Astrocyte (in vitro differentiated cells and primary cell): ENCODE data around the gene SLC25A21. TPM values are rescaled to one million over a fixed set of nuclear protein-coding genes. Genes with fewer than 3 reads are reported as not detected.

Source experiments
- DNase-seq: peaks from one replicate; pipeline ENCODE4 v3.0.0-alpha.2; 2010; ENCODE audit warnings: low read depth
- FAIRE-seq: peaks from 2 replicates; lab custom pipeline; 2011; peaks lifted over from hg19 to GRCh38; lab: Jason Lieb, UNC
- H2AFZ ChIP-seq: 2 replicates; pipeline ENCODE4 v1.6.0; 2012; ENCODE audit warnings: low read depth, low read length, inconsistent platforms
- H3K27ac ChIP-seq: 2 replicates; pipeline ENCODE4 v1.5.1; 2011; ENCODE audit warnings: low read depth, low read length, inconsistent platforms
- H3K27me3 ChIP-seq: 2 replicates; pipeline ENCODE4 v1.6.0; 2011; ENCODE audit warnings: low read length, inconsistent platforms; ENCODE audit not compliant: insufficient read depth
- H3K36me3 ChIP-seq: 2 replicates; pipeline ENCODE4 v1.5.1; 2011; ENCODE audit warnings: low read length, inconsistent platforms; ENCODE audit not compliant: insufficient read depth
- H3K4me1 ChIP-seq: 2 replicates; pipeline ENCODE4 v1.5.1; 2011; ENCODE audit warnings: low read length, inconsistent platforms; ENCODE audit not compliant: insufficient read depth
- H3K4me2 ChIP-seq: 2 replicates; pipeline ENCODE4 v1.6.0; 2012; ENCODE audit warnings: low read length, inconsistent platforms
- H3K4me3 ChIP-seq: 2 replicates; pipeline ENCODE4 v1.5.1; 2011; ENCODE audit warnings: low read depth, mild to moderate bottlenecking, low read length, inconsistent platforms; ENCODE audit not compliant: insufficient read depth
- H3K79me2 ChIP-seq: 2 replicates; pipeline ENCODE4 v1.6.0; 2012; ENCODE audit warnings: mild to moderate bottlenecking, low read length, inconsistent platforms; ENCODE audit not compliant: insufficient read depth
- H3K9ac ChIP-seq: 2 replicates; pipeline ENCODE4 v1.6.0; 2012; ENCODE audit warnings: mild to moderate bottlenecking, low read length, inconsistent platforms
- H3K9me3 ChIP-seq: 2 replicates; pipeline ENCODE4 v1.5.1; 2012; ENCODE audit warnings: low read depth, mild to moderate bottlenecking, low read length, inconsistent platforms; ENCODE audit not compliant: insufficient read depth
- H4K20me1 ChIP-seq: 2 replicates; pipeline ENCODE4 v1.6.0; 2012; ENCODE audit warnings: low read length, inconsistent platforms; ENCODE audit not compliant: insufficient read depth
- H3K27ac Mint-ChIP-seq: one replicate; pipeline ENCODE4 v1.8.0; 2021; ENCODE audit warnings: mild to moderate bottlenecking, mixed read lengths; ENCODE audit not compliant: unreplicated experiment
- H3K27me3 Mint-ChIP-seq: one replicate; pipeline ENCODE4 v1.8.0; 2021; ENCODE audit warnings: low read depth, mixed read lengths; ENCODE audit not compliant: unreplicated experiment
- H3K36me3 Mint-ChIP-seq: one replicate; pipeline ENCODE4 v1.8.0; 2021; ENCODE audit warnings: low read depth, mixed read lengths; ENCODE audit not compliant: unreplicated experiment
- H3K4me1 Mint-ChIP-seq: one replicate; pipeline ENCODE4 v1.8.0; 2021; ENCODE audit warnings: low read depth, mixed read lengths; ENCODE audit not compliant: unreplicated experiment
- H3K4me3 Mint-ChIP-seq: one replicate; pipeline ENCODE4 v1.8.0; 2021; ENCODE audit warnings: mild to moderate bottlenecking, moderate library complexity, mixed read lengths; ENCODE audit not compliant: unreplicated experiment
- H3K9me3 Mint-ChIP-seq: one replicate; pipeline ENCODE4 v1.8.0; 2021; ENCODE audit warnings: mild to moderate bottlenecking, mixed read lengths; ENCODE audit not compliant: unreplicated experiment
- CTCF ChIP-seq: IDR thresholded peaks from 2 replicates; pipeline ENCODE4 v1.5.1; 2011; ENCODE audit warnings: low read depth, mild to moderate bottlenecking, inconsistent platforms, low read length, moderate library complexity; ENCODE audit not compliant: insufficient read depth
- EZH2 ChIP-seq: IDR thresholded peaks from 2 replicates; pipeline ENCODE4 v1.6.1; 2012; ENCODE audit warnings: mild to moderate bottlenecking, low read length, inconsistent platforms; ENCODE audit not compliant: insufficient read depth
- total RNA-seq: library from RNA; stranded (reverse); gene quantifications from 2 replicates; pipeline ENCODE4 v1.2.1, GENCODE V29; 2021

SLC25A21 gene
- total RNA-seq, 1 donor from 2014 or later: 1.5 TPM

GRCh38 chr14:37122288-37122687 is 50.1 kb downstream of the SLC25A21 start:
- FAIRE-seq (peak; percentile 91), DNase-seq (peak; percentile 95)
- peak overlapping the region; percentile 88 for H3K27ac Mint-ChIP-seq
- H3K9me3 Mint-ChIP-seq: no peaks in the 10 kb centered on the region
- Histone ChIP-seq H3K27me3 (no peaks in the 10 kb centered on the region), H3K9me3 (no peaks in the 10 kb centered on the region), H3K79me2 (no peaks in the 10 kb centered on the region), H3K36me3 (no peaks in the 10 kb centered on the region), H3K4me1 (peaks cover 10% of the 10 kb centered on the region), H3K4me3 (no peak overlapping the region), H3K4me2 (peak overlapping the region; percentile 26), H4K20me1 (no peaks in the 10 kb centered on the region), H3K9ac (no peak overlapping the region), H2AFZ (no peak overlapping the region), H3K27ac (peak overlapping the region; percentile 11)
- no peak for TF ChIP-seq EZH2
- no peak for TF ChIP-seq CTCF
- no peaks in the 10 kb centered on the region for H3K27me3 Mint-ChIP-seq
- H3K4me3 Mint-ChIP-seq: no peak overlapping the region
- H3K36me3 Mint-ChIP-seq: no peaks in the 10 kb centered on the region
- peaks cover 19% of the 10 kb centered on the region for H3K4me1 Mint-ChIP-seq

DNA sequence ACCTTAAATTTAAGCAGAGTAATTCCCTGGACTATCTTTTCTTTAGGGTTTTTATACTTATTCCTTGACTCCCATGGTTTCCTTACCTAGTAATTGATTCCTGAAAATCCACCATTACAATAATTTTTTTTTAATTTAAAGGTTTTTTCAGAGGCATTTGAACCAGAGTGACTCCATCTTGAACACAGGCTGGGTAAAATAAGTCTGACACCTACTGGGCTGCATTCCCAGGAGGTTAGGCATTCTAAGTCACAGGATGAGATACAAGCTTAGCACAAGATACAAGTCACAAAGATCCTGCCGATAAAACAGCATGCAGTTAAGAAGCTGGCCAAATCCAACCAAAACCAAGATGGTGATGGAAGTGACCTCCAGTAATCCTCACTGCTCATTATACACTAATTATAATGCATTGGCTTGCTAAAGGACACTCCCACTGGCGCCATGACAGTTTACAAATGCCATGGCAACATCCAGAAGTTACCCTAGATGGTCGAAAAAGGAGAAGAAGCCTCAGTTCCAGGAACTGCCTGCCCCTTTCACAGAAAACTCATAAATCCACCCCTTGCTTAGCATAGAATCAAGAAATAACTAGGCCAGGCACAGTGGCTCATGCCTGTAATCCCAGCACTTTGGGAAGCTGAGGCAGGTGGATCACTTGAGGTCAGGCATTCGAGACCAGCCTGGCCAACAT is 53.6 kb downstream of the SLC25A21 start:
- no peaks in the 10 kb centered on the region for H4K20me1 ChIP-seq
- no peak overlapping the region for H3K4me3 ChIP-seq
- no peaks in the 10 kb centered on the region for H3K27me3 Mint-ChIP-seq
- no peaks in the 10 kb centered on the region for H3K9me3 ChIP-seq
- H3K36me3 Mint-ChIP-seq: no peaks in the 10 kb centered on the region
- no peak overlapping the region for H3K27ac Mint-ChIP-seq
- H3K4me1 ChIP-seq: peaks cover 18% of the 10 kb centered on the region
- no peaks in the 10 kb centered on the region for H3K9me3 Mint-ChIP-seq
- DNase-seq (no peak), FAIRE-seq (no peak)
- no peak overlapping the region for H3K27ac ChIP-seq
- H3K4me3 Mint-ChIP-seq: no peak overlapping the region
- no peaks in the 10 kb centered on the region for H3K79me2 ChIP-seq
- TF ChIP-seq EZH2 (no peak), CTCF (no peak)
- H3K9ac ChIP-seq: no peak overlapping the region
- no peak overlapping the region for H3K4me2 ChIP-seq
- no peaks in the 10 kb centered on the region for H3K27me3 ChIP-seq
- no peak overlapping the region for H2AFZ ChIP-seq
- H3K4me1 Mint-ChIP-seq: peaks cover 28% of the 10 kb centered on the region
- no peaks in the 10 kb centered on the region for H3K36me3 ChIP-seq
